ENCODE results near the gene IGF2BP2.
"Not testable (repeated sequence)": the region's sequence is repeated elsewhere in the genome, so short reads cannot be mapped to it uniquely, and the experiment has no call there.

IGF2BP2 gene

GRCh38 chr3:185663929-185664328 lies 160.9 kb downstream of the IGF2BP2 start:
- TF ChIP-seq BACH2 (CRISPR knock-in tag; IDR thresholded peaks at IDR 0.05; ENCODE audit: borderline replicate concordance) (no peak), ZC3H10 (CRISPR knock-in tag; IDR thresholded peaks at IDR 0.05) (no peak), ZFP30 (CRISPR knock-in tag; IDR thresholded peaks at IDR 0.05) (no peak), TOX (CRISPR knock-in tag; IDR thresholded peaks at IDR 0.05; ENCODE audit: borderline replicate concordance) (no peak), ZNF565 (CRISPR knock-in tag; conservative IDR thresholded peaks at IDR 0.05; ENCODE audit: low read depth) (no peak), CSDC2 (CRISPR knock-in tag; IDR thresholded peaks at IDR 0.05) (no peak), GLIS3 (CRISPR knock-in tag; IDR thresholded peaks at IDR 0.05) (no peak)
- ATAC-seq: no peak

GRCh38 chr3:185661772-185662171 lies 163.1 kb downstream of the IGF2BP2 start:
- TF ChIP-seq TSHZ2 (CRISPR knock-in tag; IDR thresholded peaks at IDR 0.05) (no peak), BACH2 (CRISPR knock-in tag; IDR thresholded peaks at IDR 0.05; ENCODE audit: borderline replicate concordance) (no peak), CSDC2 (CRISPR knock-in tag; IDR thresholded peaks at IDR 0.05) (no peak), OSR1 (CRISPR knock-in tag; IDR thresholded peaks at IDR 0.05) (no peak), TCF4 (CRISPR knock-in tag; IDR thresholded peaks at IDR 0.05; ENCODE audit: borderline replicate concordance) (no peak), CREB5 (CRISPR knock-in tag; IDR thresholded peaks at IDR 0.05; ENCODE audit: low read depth) (no peak), SNAI2 (CRISPR knock-in tag; IDR thresholded peaks at IDR 0.05) (no peak), ZNF8 (CRISPR knock-in tag; IDR thresholded peaks at IDR 0.05) (no peak), ZFP3 (CRISPR knock-in tag; IDR thresholded peaks at IDR 0.05) (no peak), PPARA (CRISPR knock-in tag; IDR thresholded peaks at IDR 0.05; ENCODE audit: borderline replicate concordance) (no peak), ZFP30 (CRISPR knock-in tag; IDR thresholded peaks at IDR 0.05) (no peak), ZNF565 (CRISPR knock-in tag; conservative IDR thresholded peaks at IDR 0.05; ENCODE audit: low read depth) (no peak), PATZ1 (CRISPR knock-in tag; IDR thresholded peaks at IDR 0.05; ENCODE audit: borderline replicate concordance) (no peak)
- TF ChIP-seq, protein P1, sequence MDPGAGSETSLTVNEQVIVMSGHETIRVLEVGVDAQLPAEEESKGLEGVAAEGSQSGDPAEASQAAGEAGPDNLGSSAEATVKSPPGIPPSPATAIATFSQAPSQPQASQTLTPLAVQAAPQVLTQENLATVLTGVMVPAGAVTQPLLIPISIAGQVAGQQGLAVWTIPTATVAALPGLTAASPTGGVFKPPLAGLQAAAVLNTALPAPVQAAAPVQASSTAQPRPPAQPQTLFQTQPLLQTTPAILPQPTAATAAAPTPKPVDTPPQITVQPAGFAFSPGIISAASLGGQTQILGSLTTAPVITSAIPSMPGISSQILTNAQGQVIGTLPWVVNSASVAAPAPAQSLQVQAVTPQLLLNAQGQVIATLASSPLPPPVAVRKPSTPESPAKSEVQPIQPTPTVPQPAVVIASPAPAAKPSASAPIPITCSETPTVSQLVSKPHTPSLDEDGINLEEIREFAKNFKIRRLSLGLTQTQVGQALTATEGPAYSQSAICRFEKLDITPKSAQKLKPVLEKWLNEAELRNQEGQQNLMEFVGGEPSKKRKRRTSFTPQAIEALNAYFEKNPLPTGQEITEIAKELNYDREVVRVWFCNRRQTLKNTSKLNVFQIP (CRISPR knock-in tag; IDR thresholded peaks at IDR 0.05; ENCODE audit: borderline replicate concordance, low read depth): no peak
- TF ChIP-seq, protein P2, sequence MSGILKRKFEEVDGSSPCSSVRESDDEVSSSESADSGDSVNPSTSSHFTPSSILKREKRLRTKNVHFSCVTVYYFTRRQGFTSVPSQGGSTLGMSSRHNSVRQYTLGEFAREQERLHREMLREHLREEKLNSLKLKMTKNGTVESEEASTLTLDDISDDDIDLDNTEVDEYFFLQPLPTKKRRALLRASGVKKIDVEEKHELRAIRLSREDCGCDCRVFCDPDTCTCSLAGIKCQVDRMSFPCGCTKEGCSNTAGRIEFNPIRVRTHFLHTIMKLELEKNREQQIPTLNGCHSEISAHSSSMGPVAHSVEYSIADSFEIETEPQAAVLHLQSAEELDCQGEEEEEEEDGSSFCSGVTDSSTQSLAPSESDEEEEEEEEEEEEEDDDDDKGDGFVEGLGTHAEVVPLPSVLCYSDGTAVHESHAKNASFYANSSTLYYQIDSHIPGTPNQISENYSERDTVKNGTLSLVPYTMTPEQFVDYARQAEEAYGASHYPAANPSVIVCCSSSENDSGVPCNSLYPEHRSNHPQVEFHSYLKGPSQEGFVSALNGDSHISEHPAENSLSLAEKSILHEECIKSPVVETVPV (CRISPR knock-in tag; IDR thresholded peaks at IDR 0.05): no peak
- ATAC-seq: no peak

- not testable (repeated sequence) for ATAC-seq
Observed at GRCh38 chr3:185661296-185661695, 163.5 kb downstream of the IGF2BP2 start.

Measured in SK-N-SH treated with all-trans-retinoic acid at 6 μM for 48 hours (cell line).